ENCODE measurements around the gene REEP3.

REEP3 gene

DNA sequence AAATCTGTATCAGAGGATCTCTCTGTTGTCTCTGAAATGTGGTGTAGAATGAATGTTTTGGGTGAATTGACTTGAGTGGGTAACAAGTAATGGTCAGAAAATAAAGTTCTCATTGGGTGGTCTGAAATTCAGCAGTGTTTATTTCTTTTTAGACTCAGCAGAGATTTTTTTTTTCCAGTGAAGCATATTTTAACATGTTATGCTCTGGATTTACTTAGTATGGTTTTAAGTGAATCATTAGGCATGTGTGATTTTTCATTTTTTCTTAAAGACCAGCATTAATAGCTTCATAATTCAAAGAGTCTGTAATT is 63.5 kb downstream of the REEP3 start:
- DNase-seq (ENCODE audit: low read depth in 2 of 2, low spot score in 1 of 2): no peak

DNA sequence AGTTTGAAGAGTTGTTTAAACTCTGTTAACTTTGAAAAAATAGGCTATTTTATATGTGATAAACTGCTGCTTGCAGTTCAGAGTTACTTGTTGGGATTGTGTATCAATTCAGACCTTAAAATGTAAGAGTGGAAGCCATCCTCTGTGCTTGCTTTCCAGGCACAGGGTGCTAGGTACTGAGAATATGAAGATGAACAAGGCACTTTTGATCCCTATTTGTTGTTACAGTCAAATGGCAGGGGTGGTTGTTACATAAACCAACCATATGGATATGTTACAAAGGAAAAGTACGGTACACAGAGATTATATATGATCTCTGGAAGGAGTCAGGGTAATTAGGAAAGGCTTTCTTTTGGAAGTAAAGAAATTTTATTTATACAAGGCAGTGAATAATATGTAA is 63.8 kb downstream of the REEP3 start:
- DNase-seq (ENCODE audit: low read depth in 2 of 2, low spot score in 1 of 2): no peak

GRCh38 chr10:63586043-63586442 is 64.8 kb downstream of the REEP3 start:
- no peak for DNase-seq (ENCODE audit: low read depth in 2 of 2, low spot score in 1 of 2)

DNA sequence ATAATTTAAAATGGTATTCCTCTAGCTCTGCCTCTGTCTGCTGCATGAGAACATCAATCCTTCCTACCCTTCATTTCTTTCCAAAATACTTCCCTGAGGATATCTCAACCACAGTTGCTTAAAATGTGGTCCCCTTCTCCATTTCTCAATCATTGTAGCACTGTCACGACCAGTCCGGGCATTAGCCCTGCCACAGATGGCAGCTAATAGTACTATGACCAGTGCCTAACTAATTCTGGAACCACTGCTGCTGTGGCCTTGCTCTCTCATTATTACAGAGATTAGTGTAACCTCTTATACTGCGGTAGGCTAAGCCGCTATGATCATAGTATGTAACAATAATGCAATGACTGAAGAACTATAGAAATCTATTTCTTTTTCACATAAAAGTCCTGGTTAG is 66.0 kb downstream of the REEP3 start:
- no peak for DNase-seq (ENCODE audit: low read depth in 2 of 2, low spot score in 1 of 2)

- DNase-seq (ENCODE audit: low read depth in 2 of 2, low spot score in 1 of 2): no peak
These were observed 67.4 kb downstream of the REEP3 start for GRCh38 chr10:63588436-63589167.

GRCh38 chr10:63591600-63592379 is 70.6 kb downstream of the REEP3 start:
- no peak for DNase-seq (ENCODE audit: low read depth in 2 of 2, low spot score in 1 of 2)

DNA sequence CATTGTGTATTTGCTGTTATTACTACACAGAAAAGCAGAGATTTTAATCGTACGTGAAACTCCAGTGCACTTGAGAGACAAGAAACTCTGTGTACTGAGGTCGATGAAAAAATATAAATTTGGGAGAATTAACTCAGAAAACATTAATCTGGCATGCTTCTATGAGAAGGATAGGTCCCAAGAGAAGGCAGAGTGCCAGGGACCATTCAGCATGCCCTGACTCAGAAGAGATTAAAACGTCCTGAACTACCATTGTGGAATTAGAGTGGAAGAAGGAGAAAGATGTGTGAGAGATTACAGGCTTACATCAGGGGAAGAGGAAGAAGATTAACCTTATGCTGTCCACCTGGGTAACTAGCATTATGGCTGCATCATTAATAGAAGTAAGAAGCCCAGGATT is 72.4 kb downstream of the REEP3 start:
- DNase-seq (ENCODE audit: low read depth in 2 of 2, low spot score in 1 of 2): no peak

DNA sequence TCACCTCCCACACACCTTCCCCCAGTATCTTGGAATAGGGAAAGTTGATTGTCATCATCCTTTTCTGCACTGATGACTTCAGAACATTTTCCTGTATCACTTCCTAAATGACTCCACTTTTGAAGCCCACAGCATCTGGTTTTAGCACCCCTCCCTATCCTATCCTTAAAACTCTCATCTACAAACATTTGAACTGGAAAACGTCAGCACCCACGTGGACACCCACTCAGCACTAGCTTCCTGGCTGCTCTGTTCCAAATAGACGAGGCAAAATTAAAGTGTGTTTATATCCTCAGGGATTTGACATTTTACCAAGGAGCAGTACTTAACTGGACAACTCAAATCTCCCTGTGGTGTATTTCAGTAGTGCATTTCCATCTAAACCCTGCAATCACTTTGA is 73.9 kb downstream of the REEP3 start:
- no peak for DNase-seq (ENCODE audit: low read depth in 2 of 2, low spot score in 1 of 2)

GRCh38 chr10:63596924-63597323 is 75.7 kb downstream of the REEP3 start:
- no peak for DNase-seq (ENCODE audit: low read depth in 2 of 2, low spot score in 1 of 2)

DNA sequence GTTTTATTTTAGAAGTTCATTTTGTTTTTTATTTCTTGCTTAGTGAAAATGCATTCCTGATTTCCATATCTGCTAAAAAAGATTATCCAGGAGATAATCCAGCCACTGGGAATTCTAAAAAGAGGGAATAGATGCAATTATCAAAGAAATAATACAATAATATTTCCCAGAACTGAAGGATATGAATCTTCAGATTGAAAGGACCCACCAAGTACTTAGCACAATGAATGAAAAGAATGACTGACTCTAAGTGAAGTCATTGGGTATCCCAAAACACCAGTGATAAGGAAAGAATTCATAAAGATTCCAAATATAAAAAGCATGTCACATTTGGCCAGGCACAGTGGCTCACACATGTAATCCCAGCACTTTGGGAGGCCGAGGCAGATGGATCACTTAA is 79.3 kb downstream of the REEP3 start:
- DNase-seq (ENCODE audit: low read depth in 2 of 2, low spot score in 1 of 2): no peak

DNA sequence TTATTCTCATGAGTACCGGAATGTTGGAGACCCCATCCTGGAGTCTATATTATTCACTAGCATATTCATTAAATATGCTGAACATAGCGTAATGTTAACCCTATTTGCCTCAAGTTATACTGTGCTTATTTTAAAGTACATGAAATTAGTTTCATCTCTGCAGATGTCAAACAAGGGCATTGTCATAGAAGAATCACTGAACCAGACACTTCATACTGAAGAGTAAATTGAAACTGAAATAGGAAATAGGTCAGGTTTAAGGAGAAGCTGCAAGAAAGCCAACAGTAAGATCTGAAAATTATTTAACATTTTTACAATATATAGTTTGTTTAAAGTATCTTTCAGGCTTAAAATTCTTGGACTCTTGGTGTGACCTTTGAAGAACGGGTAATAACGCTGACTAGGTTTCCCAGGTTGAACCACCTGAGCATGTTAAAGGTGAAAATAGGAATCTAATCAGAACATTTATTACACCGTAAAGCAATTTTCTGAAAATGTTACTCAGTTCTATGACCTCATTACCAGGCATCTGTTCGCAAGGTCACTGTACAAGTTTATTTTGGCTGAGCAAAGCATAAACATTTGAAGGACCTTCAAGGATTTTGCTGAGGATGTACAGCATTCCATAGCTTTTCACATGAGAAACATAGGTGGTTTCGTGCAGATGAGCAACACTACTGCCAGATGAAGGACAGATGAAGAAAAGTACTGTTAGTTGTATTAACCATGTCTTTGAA is 82.7 kb downstream of the REEP3 start:
- DNase-seq (ENCODE audit: low read depth in 2 of 2, low spot score in 1 of 2): no peak

- no peak for DNase-seq (ENCODE audit: low read depth in 2 of 2, low spot score in 1 of 2)
These were observed 84.2 kb downstream of the REEP3 start for GRCh38 chr10:63605197-63605967.

GRCh38 chr10:63608511-63608910 is 87.3 kb downstream of the REEP3 start:
- no peak for DNase-seq (ENCODE audit: low read depth in 2 of 2, low spot score in 1 of 2)

GRCh38 chr10:63611078-63611477 is 89.9 kb downstream of the REEP3 start:
- no peak for DNase-seq (ENCODE audit: low read depth in 2 of 2, low spot score in 1 of 2)

- no peak for DNase-seq (ENCODE audit: low read depth in 2 of 2, low spot score in 1 of 2)
These were observed 93.2 kb downstream of the REEP3 start for GRCh38 chr10:63614371-63614891.

DNA sequence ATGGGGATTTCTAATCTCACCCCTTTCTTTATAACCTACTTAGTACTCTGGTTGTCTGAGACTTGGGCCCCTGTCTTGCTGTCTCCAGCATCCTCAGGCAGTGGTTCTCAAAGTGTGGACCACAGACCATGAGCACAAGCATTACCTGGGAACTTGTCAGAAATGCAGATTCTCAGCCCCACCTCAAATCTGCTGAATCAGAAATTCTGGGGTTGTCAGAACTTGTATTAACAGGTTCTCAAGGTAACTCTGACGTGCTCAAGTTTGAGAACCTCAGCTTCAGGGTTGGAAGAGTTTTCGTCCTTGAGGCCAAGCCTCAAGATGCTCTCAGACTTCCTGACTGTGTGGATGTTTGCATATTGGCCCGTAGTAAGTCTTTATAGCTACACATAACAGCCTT is 97.4 kb downstream of the REEP3 start:
- DNase-seq (ENCODE audit: low read depth in 2 of 2, low spot score in 1 of 2): no peak

DNA sequence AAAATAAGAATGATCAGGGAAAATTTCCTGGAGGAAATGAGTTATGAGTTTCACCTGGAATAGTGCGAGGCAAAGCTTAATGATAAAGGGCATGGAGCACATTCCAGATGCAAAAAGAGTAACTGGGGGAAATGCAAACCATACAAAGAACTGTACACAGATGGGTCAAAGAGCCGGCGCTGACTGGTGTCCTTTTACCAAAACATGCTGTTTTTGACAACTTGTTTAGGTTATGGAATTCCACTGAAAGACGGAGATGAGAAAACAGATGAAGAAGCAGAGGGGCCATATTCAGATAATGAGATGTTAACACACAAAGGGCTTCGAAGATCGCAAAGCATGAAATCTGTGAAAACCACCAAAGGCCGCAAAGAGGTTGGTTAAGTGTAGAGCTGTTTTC is 98.2 kb downstream of the REEP3 start:
- no peak for DNase-seq (ENCODE audit: low read depth in 2 of 2, low spot score in 1 of 2)

DNA sequence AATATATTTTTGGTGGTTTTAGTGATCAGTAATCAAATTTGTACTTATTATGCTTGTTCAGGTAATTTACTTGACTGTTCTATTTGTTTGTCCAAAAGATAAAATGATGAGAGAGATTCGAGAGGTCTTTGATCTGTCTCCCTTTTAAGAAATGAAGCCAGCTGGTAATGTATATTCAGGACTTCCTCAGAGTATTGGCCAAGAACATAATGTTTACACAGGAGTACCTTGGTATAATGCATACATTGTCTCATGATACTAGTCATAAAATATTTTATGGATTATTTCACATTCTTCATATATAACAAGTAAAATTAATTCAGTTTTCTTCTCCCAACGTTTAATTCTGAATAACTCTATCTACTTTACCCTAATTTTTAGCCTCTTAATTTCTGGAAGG is 100.9 kb downstream of the REEP3 start:
- DNase-seq (ENCODE audit: low read depth in 2 of 2, low spot score in 1 of 2): no peak

- DNase-seq (ENCODE audit: low read depth in 2 of 2, low spot score in 1 of 2): no peak
These were observed 103.5 kb downstream of the REEP3 start for GRCh38 chr10:63624701-63625100.

DNA sequence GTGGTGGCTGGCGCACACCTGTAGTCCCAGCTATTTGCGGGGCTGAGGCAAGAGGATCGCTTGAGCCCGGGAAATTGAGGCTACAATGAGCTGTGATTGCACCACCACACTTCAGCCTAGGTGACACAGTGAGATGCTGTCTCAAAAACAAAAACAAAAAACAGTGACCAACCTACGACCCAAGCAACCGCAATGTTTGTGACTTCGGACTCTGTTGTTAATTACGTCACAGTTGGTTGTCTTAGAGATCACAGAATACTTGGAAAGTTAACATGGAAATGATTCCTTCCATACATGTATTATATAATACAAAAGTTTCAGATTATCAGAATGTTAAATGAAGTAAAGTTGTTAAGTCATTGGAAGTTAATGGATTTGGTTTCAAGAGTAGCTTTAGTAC is 106.2 kb downstream of the REEP3 start:
- DNase-seq (ENCODE audit: low read depth in 2 of 2, low spot score in 1 of 2): no peak

DNA sequence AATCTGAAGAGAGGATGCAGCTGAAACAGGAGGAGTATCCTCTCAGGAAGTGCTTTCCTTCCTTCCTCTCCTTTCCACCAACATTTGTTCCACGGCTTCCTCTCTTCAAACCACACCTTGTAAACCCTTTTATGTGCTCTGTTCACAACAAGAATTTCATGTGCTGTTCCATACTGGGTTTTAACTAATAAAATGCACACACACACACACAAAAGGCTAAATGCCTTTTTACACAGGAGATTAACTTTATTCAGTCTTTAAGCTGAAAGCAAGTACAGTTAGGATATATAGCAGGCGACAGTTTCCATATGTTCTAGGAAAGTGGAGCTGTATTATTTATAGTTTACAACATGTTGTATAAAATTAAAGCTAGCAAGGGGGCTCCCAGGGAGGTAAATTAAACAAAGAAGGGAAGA is 106.7 kb downstream of the REEP3 start:
- no peak for DNase-seq (ENCODE audit: low read depth in 2 of 2, low spot score in 1 of 2)
